Neuronal stem cell (in vitro differentiated cells): Measurements from ENCODE around the gene STARD13.

ENCODE experiments used
- DNase-seq: peaks from one replicate; pipeline ENCODE4 v3.0.0-alpha.2; 2013; ENCODE audit warnings: low spot score
- H2AFZ ChIP-seq: one replicate; pipeline ENCODE4 v1.6.1; 2013; ENCODE audit warnings: mild to moderate bottlenecking, low read length, inconsistent platforms
- H2AK5ac ChIP-seq: 2 replicates; pipeline ENCODE4 v1.6.1; 2013; ENCODE audit warnings: low read depth, mild to moderate bottlenecking, inconsistent platforms, low read length, moderate library complexity, mixed read lengths
- H2BK120ac ChIP-seq: 2 replicates; pipeline ENCODE4 v1.6.1; 2013; ENCODE audit warnings: low read depth, mild to moderate bottlenecking, inconsistent platforms, low read length, moderate library complexity, mixed read lengths
- H2BK12ac ChIP-seq: one replicate; pipeline ENCODE4 v1.6.1; 2013; ENCODE audit warnings: low read length, inconsistent platforms
- H2BK15ac ChIP-seq: 2 replicates; pipeline ENCODE4 v1.6.1; 2013; ENCODE audit warnings: mild to moderate bottlenecking, low read length, inconsistent platforms, mixed read lengths
- H2BK5ac ChIP-seq: one replicate; pipeline ENCODE4 v1.6.1; 2013; ENCODE audit warnings: inconsistent platforms, mild to moderate bottlenecking, low read length, moderate library complexity
- H3K14ac ChIP-seq: one replicate; pipeline ENCODE4 v1.6.1; 2013; ENCODE audit warnings: low read length, inconsistent platforms
- H3K18ac ChIP-seq: 2 replicates; pipeline ENCODE4 v1.6.1; 2013; ENCODE audit warnings: low read length, inconsistent platforms
- H3K23ac ChIP-seq: 2 replicates; pipeline ENCODE4 v1.6.1; 2013; ENCODE audit warnings: low read depth, mild to moderate bottlenecking, mixed read lengths, low read length, inconsistent platforms; ENCODE audit not compliant: poor library complexity
- H3K27ac ChIP-seq: replicated peaks from 3 replicates; pipeline ENCODE4 v1.5.1; 2013; ENCODE audit warnings: low read length, inconsistent platforms
- H3K27me3 ChIP-seq, 3 experiments: 2 replicates each; pipeline ENCODE4 v1.6.1; 2013; ENCODE audit warnings: low read length in 3 of 3, mild to moderate bottlenecking in 2 of 3, inconsistent platforms in 1 of 3, low read depth in 1 of 3, mixed read lengths in 1 of 3, moderate library complexity in 1 of 3; ENCODE audit not compliant: control insufficient read depth in 3 of 3, insufficient read depth in 3 of 3
- H3K36me3 ChIP-seq, 2 donors: replicated peaks in 1 of 2; 2 replicates each; pipeline ENCODE4 v1.6.1; 2013; ENCODE audit warnings: low read length in 2 of 2; ENCODE audit not compliant: control insufficient read depth in 2 of 2, insufficient read depth in 2 of 2
- H3K4ac ChIP-seq: 2 replicates; pipeline ENCODE4 v1.6.1; 2013; ENCODE audit warnings: inconsistent platforms, mild to moderate bottlenecking, low read length, moderate library complexity
- H3K4me1 ChIP-seq, 2 donors: 1 replicate in 1 of 2; 2 replicates in 1 of 2; pipeline ENCODE4 v1.6.1; 2013; ENCODE audit warnings: low read length in 2 of 2, low read depth in 1 of 2; ENCODE audit not compliant: control insufficient read depth in 2 of 2, insufficient read depth in 1 of 2
- H3K4me2 ChIP-seq: one replicate; pipeline ENCODE4 v1.6.1; 2013; ENCODE audit warnings: mild to moderate bottlenecking, low read length, inconsistent platforms; ENCODE audit not compliant: insufficient read depth, poor library complexity, severe bottlenecking
- H3K4me3 ChIP-seq, 2 donors: 2 replicates each; pipeline ENCODE4 v1.5.1; 2013; ENCODE audit warnings: low read length in 2 of 2, mild to moderate bottlenecking in 2 of 2, inconsistent platforms in 1 of 2, moderate library complexity in 1 of 2
- H3K79me1 ChIP-seq: one replicate; pipeline ENCODE4 v1.6.1; 2013; ENCODE audit warnings: low read depth, mild to moderate bottlenecking, inconsistent platforms, low read length, moderate library complexity
- H3K9ac ChIP-seq: one replicate; pipeline ENCODE4 v1.6.1; 2013; ENCODE audit warnings: mild to moderate bottlenecking, low read depth, low read length, inconsistent platforms; ENCODE audit not compliant: poor library complexity
- H3K9me3 ChIP-seq, 2 donors: replicated peaks in 1 of 2; 2 replicates each; pipeline versions ENCODE3 to v1.6.1; 2013; ENCODE audit warnings: low read length in 2 of 2, mild to moderate bottlenecking in 2 of 2, inconsistent platforms in 1 of 2, low read depth in 1 of 2, mixed read lengths in 1 of 2, moderate library complexity in 1 of 2; ENCODE audit not compliant: control insufficient read depth in 2 of 2, insufficient read depth in 1 of 2
- H4K8ac ChIP-seq: one replicate; pipeline ENCODE4 v1.6.1; 2013; ENCODE audit warnings: low read depth, mild to moderate bottlenecking, inconsistent platforms, low read length, moderate library complexity
- H4K91ac ChIP-seq: one replicate; pipeline ENCODE4 v1.6.1; 2013; ENCODE audit warnings: low read length, low read depth, mild to moderate bottlenecking, inconsistent platforms; ENCODE audit not compliant: poor library complexity
- WGBS, 2 donors: extraction: QIAGEN DNeasy Blood & Tissue Kit; methylation state at CpG; one replicate each; pipeline ENCODE4 v1.1.7; 2013; ENCODE audit warnings: missing lambda C conversion rate in 2 of 2, mixed read lengths in 1 of 2; ENCODE audit not compliant: insufficient read length in 2 of 2, insufficient replicate concordance in 1 of 2; ENCODE audit errors: extremely low coverage in 2 of 2; 5-methylcytosine and 5-hydroxymethylcytosine counted together

Gene STARD13

DNA sequence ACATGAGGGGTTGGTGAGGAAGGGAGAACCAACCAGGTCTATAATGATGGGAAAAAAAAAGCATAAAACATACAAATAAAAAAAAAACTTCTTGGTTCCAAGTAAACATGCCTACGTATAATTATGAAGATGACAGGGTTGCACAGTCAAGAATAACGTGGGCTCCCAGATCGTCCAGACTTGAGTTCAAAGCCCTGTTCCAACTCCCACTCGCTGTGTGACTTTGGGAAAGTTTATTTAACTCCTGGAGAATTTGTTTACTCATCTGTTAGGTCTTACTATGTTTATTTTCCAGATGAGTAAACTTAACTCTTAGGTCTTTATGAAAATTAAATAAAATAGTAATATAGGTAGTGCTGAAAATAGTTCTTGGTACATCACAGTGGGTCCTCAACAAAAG, 13.8 kb downstream of the STARD13 start:
- no peak for DNase-seq
- no peak overlapping the region for H2BK5ac ChIP-seq
- H3K36me3 ChIP-seq: no peaks in the 10 kb centered on the region
- no peak overlapping the region for H2AFZ ChIP-seq
- no peak overlapping the region for H2AK5ac ChIP-seq
- no peak overlapping the region for H3K4me3 ChIP-seq
- H3K18ac ChIP-seq: no peak overlapping the region
- H3K4me1 ChIP-seq: no peaks in the 10 kb centered on the region
- no peaks in the 10 kb centered on the region for H3K9me3 ChIP-seq
- WGBS, 2 donors: no CpG with 5 or more reads among the region's 4 CpGs
- no peak overlapping the region for H3K14ac ChIP-seq
- no peak overlapping the region for H3K27ac ChIP-seq
- no peak overlapping the region for H3K23ac ChIP-seq
- no peak overlapping the region for H4K8ac ChIP-seq
- no peak overlapping the region for H3K4ac ChIP-seq
- no peak overlapping the region for H2BK120ac ChIP-seq
- H2BK12ac ChIP-seq: no peak overlapping the region
- no peak overlapping the region for H2BK15ac ChIP-seq
- no peak overlapping the region for H4K91ac ChIP-seq
- H3K4me2 ChIP-seq: no peak overlapping the region
- H3K79me1 ChIP-seq: no peaks in the 10 kb centered on the region
- H3K27me3 ChIP-seq: no peaks in the 10 kb centered on the region
- no peak overlapping the region for H3K9ac ChIP-seq

DNA sequence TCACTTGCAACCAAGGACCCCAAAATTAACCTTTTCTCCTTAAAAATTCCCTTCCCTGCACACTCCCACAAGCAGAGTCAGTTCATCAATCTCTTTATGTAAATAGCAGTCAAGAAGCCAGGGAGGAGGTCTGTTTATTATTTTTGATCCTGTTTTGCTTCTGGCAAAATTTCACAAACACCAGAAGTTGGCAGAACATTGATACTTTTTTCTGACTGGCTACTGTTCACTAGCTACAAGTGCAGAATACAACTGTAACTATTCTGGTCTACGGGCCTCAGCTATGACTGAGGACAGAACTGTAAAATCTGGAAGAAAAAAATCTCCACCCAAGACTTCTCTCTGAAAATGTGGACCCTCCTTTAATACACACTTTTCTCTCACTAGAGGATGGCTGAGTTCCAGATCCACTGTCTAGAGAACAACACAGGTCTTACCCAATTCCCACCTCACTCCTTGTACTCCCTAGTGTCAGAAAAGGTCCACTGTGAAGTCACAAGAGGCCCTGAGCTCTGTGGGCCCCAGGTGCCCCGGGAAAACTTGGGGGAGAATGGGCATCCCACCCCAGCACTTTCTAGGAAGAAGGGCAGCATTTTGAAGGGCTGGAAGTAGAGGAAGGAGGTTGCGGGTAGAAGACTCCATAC, 14.5 kb downstream of the STARD13 start:
- no peak overlapping the region for H3K9ac ChIP-seq
- no peak overlapping the region for H2AK5ac ChIP-seq
- H3K4me1 ChIP-seq: no peaks in the 10 kb centered on the region
- no peak overlapping the region for H3K4ac ChIP-seq
- no peak overlapping the region for H4K91ac ChIP-seq
- H4K8ac ChIP-seq: no peak overlapping the region
- H3K27ac ChIP-seq: no peak overlapping the region
- no peak overlapping the region for H3K14ac ChIP-seq
- H2AFZ ChIP-seq: no peak overlapping the region
- H3K23ac ChIP-seq: no peak overlapping the region
- H2BK12ac ChIP-seq: no peak overlapping the region
- no peaks in the 10 kb centered on the region for H3K36me3 ChIP-seq
- whole genome bisulfite sequencing, 2 donors: no CpG with 5 or more reads among the region's 3 CpGs
- no peak for DNase-seq
- H3K18ac ChIP-seq: no peak overlapping the region
- H2BK5ac ChIP-seq: no peak overlapping the region
- H3K4me3 ChIP-seq: no peak overlapping the region
- no peak overlapping the region for H3K4me2 ChIP-seq
- no peak overlapping the region for H2BK15ac ChIP-seq
- H3K79me1 ChIP-seq: no peaks in the 10 kb centered on the region
- H2BK120ac ChIP-seq: no peak overlapping the region
- H3K27me3 ChIP-seq: no peaks in the 10 kb centered on the region
- H3K9me3 ChIP-seq: no peaks in the 10 kb centered on the region

DNA sequence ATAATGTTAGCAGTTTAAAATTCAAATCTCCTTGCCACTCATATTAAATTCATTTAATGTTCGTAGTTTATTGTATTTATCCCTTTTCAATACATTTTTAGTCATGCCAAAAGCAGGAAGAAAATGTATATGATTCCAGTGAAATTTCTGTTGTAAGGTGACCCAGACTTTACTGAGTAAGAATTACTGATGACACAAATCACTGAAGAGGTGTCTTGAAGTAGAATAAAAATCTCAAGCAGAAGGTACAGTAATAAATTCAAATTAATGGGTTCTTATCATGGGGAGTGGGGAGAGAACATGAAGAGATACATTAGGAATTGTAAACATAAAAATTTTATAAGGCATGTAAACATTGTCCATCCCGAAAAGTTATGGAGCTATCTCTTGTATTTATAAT, 19.9 kb downstream of the STARD13 start:
- no peaks in the 10 kb centered on the region for H3K36me3 ChIP-seq
- no peak overlapping the region for H3K14ac ChIP-seq
- no peak overlapping the region for H4K8ac ChIP-seq
- no peak overlapping the region for H2AK5ac ChIP-seq
- H2BK120ac ChIP-seq: no peak overlapping the region
- H3K9ac ChIP-seq: no peak overlapping the region
- no peak overlapping the region for H3K4ac ChIP-seq
- no peak overlapping the region for H2BK15ac ChIP-seq
- no peaks in the 10 kb centered on the region for H3K9me3 ChIP-seq
- H2BK12ac ChIP-seq: no peak overlapping the region
- no peaks in the 10 kb centered on the region for H3K79me1 ChIP-seq
- DNase-seq: no peak
- H3K27me3 ChIP-seq: peaks cover 0 to 9% (median 0%) of the 10 kb centered on the region in 3 experiments
- H3K18ac ChIP-seq: no peak overlapping the region
- H2AFZ ChIP-seq: no peak overlapping the region
- H3K4me2 ChIP-seq: no peak overlapping the region
- H4K91ac ChIP-seq: no peak overlapping the region
- WGBS, 2 donors: no CpG with 5 or more reads among the region's 2 CpGs
- no peak overlapping the region for H2BK5ac ChIP-seq
- peaks cover 3 to 7% of the 10 kb centered on the region in 2 donors for H3K4me1 ChIP-seq
- H3K27ac ChIP-seq: no peak overlapping the region
- no peak overlapping the region for H3K23ac ChIP-seq
- H3K4me3 ChIP-seq: no peak overlapping the region

DNA sequence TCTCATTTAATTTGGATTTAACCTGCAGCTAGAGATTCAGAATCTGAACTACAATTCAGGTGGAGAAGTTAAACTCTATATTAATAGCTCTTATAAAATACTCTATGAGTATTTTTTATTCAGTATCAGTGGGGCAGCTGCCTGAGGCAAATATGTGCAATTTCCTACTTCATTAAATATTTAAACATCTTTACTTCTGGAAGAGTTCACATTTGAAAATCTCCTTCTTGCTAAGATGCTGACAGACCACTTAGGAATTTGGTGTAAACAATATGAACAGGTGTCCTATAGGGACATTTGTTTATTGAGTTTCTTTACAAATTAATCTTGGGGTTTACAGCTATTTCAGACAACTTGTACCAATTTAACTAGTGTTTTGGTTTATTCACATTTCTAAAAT, 20.4 kb downstream of the STARD13 start:
- H3K9me3 ChIP-seq: no peaks in the 10 kb centered on the region
- H3K18ac ChIP-seq: no peak overlapping the region
- H3K36me3 ChIP-seq: no peaks in the 10 kb centered on the region
- H4K91ac ChIP-seq: no peak overlapping the region
- H3K4me1 ChIP-seq: peaks cover 3 to 7% of the 10 kb centered on the region in 2 donors
- H2BK120ac ChIP-seq: no peak overlapping the region
- H3K4me3 ChIP-seq: no peak overlapping the region
- no peak overlapping the region for H3K9ac ChIP-seq
- H3K79me1 ChIP-seq: no peaks in the 10 kb centered on the region
- no peak overlapping the region for H2BK5ac ChIP-seq
- H3K27ac ChIP-seq: no peak overlapping the region
- H3K23ac ChIP-seq: no peak overlapping the region
- H2BK12ac ChIP-seq: no peak overlapping the region
- H3K4me2 ChIP-seq: no peak overlapping the region
- no peak for DNase-seq
- H2AK5ac ChIP-seq: no peak overlapping the region
- H3K4ac ChIP-seq: no peak overlapping the region
- H3K27me3 ChIP-seq: peaks cover 0 to 9% (median 0%) of the 10 kb centered on the region in 3 experiments
- no peak overlapping the region for H2AFZ ChIP-seq
- no peak overlapping the region for H3K14ac ChIP-seq
- H4K8ac ChIP-seq: no peak overlapping the region
- no peak overlapping the region for H2BK15ac ChIP-seq
